Glutamatergic neuron (in vitro differentiated cells): ENCODE data around the gene C12orf76. TPM values are rescaled to one million over a fixed set of nuclear protein-coding genes. Genes with fewer than 3 reads are reported as not detected.

ENCODE experiments used
- DNase-seq: peaks from one replicate; pipeline ENCODE4 v3.0.0; 2022
- H3K27ac Mint-ChIP-seq: one replicate; pipeline ENCODE4 v1.8.0; 2020; ENCODE audit warnings: mild to moderate bottlenecking, mixed read lengths, inconsistent platforms; ENCODE audit not compliant: unreplicated experiment
- H3K27me3 Mint-ChIP-seq: one replicate; pipeline ENCODE4 v1.8.0; 2020; ENCODE audit warnings: mild to moderate bottlenecking, moderate library complexity, mixed read lengths, inconsistent platforms; ENCODE audit not compliant: unreplicated experiment
- H3K36me3 Mint-ChIP-seq: one replicate; pipeline ENCODE4 v1.8.0; 2020; ENCODE audit warnings: mild to moderate bottlenecking, mixed read lengths, inconsistent platforms; ENCODE audit not compliant: unreplicated experiment
- H3K4me1 Mint-ChIP-seq: one replicate; pipeline ENCODE4 v1.8.0; 2020; ENCODE audit warnings: mild to moderate bottlenecking, low read depth, mixed read lengths, inconsistent platforms; ENCODE audit not compliant: unreplicated experiment
- H3K4me3 Mint-ChIP-seq: one replicate; pipeline ENCODE4 v1.8.0; 2020; ENCODE audit warnings: mild to moderate bottlenecking, mixed read lengths, inconsistent platforms; ENCODE audit not compliant: unreplicated experiment
- H3K9me3 Mint-ChIP-seq: one replicate; pipeline ENCODE4 v1.8.0; 2020; ENCODE audit warnings: mild to moderate bottlenecking, moderate library complexity, mixed read lengths, inconsistent platforms; ENCODE audit not compliant: unreplicated experiment
- total RNA-seq: library from RNA; stranded (reverse); fragmentation: NEBNext Ultra II Directional; extraction: Animal tissue kit (Norgen Biotek cat#: 25700); gene quantifications from one replicate; pipeline ENCODE4 v1.2.1, GENCODE V29; 2021; ENCODE audit not compliant: unreplicated experiment
- TF ChIP-seq, protein P1 (sequence below): fragments of 200-600 bp; sonication (generic); IDR thresholded peaks from one replicate; pipeline ENCODE4 v1.5.0; 2021; ENCODE audit not compliant: partially characterized antibody, unreplicated experiment

The C12orf76 gene
- total RNA-seq, 1 donor from 2014 or later = 43.3 TPM

DNA sequence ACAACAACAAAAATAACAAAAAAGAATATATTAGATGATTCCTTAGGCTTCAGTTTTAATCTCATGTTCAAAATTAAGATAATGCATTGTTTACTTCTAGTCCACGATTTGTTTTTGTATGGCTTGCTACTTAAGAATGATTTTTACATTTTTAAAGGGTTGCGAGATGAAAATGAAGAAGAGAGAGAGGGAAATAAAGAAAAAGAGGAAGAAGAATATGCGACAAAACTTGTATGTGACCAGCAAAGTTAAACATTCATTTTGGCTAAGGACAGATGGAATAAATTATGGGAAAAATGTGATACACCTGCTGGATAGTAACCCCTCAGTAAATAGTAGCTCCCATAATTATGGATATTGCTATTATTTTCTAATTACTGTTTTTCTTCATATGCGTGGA is 50.9 kb downstream of the C12orf76 start:
- Mint-ChIP-seq H3K27me3 (peaks cover 10% of the 10 kb centered on the region), H3K36me3 (no peaks in the 10 kb centered on the region), H3K27ac (no peak overlapping the region), H3K4me3 (peak overlapping the region; percentile 27), H3K9me3 (peaks cover 10% of the 10 kb centered on the region), H3K4me1 (peaks cover 23% of the 10 kb centered on the region)
- TF ChIP-seq, protein P1, sequence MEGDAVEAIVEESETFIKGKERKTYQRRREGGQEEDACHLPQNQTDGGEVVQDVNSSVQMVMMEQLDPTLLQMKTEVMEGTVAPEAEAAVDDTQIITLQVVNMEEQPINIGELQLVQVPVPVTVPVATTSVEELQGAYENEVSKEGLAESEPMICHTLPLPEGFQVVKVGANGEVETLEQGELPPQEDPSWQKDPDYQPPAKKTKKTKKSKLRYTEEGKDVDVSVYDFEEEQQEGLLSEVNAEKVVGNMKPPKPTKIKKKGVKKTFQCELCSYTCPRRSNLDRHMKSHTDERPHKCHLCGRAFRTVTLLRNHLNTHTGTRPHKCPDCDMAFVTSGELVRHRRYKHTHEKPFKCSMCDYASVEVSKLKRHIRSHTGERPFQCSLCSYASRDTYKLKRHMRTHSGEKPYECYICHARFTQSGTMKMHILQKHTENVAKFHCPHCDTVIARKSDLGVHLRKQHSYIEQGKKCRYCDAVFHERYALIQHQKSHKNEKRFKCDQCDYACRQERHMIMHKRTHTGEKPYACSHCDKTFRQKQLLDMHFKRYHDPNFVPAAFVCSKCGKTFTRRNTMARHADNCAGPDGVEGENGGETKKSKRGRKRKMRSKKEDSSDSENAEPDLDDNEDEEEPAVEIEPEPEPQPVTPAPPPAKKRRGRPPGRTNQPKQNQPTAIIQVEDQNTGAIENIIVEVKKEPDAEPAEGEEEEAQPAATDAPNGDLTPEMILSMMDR = no peak
- DNase-seq = no peak

DNA sequence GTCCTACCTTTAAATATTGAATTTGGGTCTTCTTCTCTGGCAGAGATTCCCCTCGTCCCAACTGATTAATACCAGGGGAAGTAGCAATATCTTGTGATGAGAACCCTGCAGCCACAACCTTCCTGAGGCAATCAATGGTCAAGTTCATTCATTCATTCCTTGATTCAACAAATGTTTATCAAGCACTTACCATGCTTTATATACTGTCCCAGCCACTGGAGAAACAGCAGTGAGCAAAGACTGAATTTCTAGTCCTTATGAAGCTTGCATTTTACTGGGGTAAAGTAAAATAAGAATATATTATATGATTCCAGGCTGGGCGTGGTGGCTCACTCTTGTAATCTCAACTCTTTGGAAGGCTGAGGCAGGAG is 51.9 kb downstream of the C12orf76 start:
- TF ChIP-seq, protein P1 = no peak
- H3K4me1 Mint-ChIP-seq = peaks cover 23% of the 10 kb centered on the region
- peaks cover 10% of the 10 kb centered on the region for H3K27me3 Mint-ChIP-seq
- no peaks in the 10 kb centered on the region for H3K36me3 Mint-ChIP-seq
- H3K9me3 Mint-ChIP-seq = peaks cover 10% of the 10 kb centered on the region
- peak overlapping the region; percentile 88 for H3K27ac Mint-ChIP-seq
- no peak for DNase-seq
- peak overlapping the region; percentile 84 for H3K4me3 Mint-ChIP-seq

DNA sequence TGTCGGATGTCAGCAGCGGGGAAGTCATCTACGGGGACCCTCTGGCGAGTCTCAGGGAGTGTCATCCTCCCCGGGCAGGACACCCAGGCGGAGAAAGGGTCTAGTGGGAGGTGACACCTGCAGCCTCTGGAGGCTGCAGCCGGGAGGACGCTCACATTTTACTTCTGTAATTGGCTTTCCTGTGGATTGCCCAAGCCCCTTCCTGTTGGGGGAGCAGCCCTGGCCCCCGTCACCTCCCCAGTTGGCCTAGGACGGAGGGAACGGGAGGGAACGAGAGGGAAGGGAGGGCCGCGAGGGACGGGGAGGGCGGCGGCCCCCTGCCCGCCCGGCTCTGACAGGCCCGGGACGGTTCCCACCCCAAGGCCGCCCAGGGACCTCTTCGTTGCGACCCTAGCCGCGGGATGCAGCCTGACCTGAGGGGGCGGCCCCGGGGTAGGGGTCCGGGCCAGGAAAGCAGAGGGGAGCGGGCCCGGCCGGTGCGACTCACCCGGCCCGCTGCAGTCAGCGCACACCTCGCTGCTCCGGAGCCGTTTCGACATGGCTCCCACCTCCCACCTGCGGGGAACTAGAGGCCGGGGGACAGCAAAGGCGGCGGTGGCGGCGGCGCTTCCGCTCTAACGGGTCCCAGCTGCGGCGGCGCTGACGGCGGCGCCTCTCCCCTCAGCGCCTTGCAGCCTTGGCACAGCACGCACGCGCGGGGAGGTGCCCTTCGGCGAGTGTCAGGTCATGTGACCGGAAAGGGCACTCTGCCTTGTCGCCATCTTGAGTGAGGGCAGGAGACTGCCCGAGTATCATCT is 52.4 kb downstream of the C12orf76 start, which contains the start of gene GIT2:
TSS of gene GIT2 (minus strand) at position 683 of the 797 bp plus-strand sequence. CDS start at position 539, 144 bp downstream.
- Mint-ChIP-seq H3K4me1 (peaks cover 23% of the 10 kb centered on the region), H3K9me3 (peaks cover 10% of the 10 kb centered on the region), H3K4me3 (peak within 1 kb of the TSS; percentile 99), H3K27ac (peak within 1 kb of the TSS; percentile 90), H3K36me3 (no peaks in the 10 kb centered on the region), H3K27me3 (peaks cover 10% of the 10 kb centered on the region)
- peak; percentile 94 for DNase-seq
- TF ChIP-seq, protein P1 = no peak

DNA sequence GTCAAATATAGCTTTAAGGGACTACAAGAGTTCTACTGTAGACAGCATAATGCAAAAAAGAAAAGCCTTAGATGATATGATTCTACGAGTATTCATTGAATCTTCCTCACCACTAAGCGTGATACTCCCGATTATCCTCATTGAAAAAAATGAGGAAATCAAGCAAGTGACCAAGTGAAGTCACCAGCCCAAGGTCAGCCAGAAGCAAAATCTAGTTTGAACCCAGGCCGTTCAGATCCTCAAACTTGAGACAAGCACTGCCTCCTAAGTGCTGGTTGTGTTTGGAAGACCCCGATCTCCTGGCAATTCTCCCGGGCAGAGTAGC is 53.0 kb downstream of the C12orf76 start:
- Mint-ChIP-seq H3K4me1 (peaks cover 23% of the 10 kb centered on the region), H3K27ac (peak overlapping the region; percentile 90), H3K4me3 (peak overlapping the region; percentile 99)

More for the DNA sequence above, 53.0 kb downstream of the C12orf76 start:
- H3K36me3 Mint-ChIP-seq = no peaks in the 10 kb centered on the region
- TF ChIP-seq, protein P1 = no peak
- peaks cover 10% of the 10 kb centered on the region for H3K27me3 Mint-ChIP-seq
- H3K9me3 Mint-ChIP-seq = peaks cover 10% of the 10 kb centered on the region
- DNase-seq = no peak
